ENCODE measurements around the gene USP11.

USP11 gene

DNA sequence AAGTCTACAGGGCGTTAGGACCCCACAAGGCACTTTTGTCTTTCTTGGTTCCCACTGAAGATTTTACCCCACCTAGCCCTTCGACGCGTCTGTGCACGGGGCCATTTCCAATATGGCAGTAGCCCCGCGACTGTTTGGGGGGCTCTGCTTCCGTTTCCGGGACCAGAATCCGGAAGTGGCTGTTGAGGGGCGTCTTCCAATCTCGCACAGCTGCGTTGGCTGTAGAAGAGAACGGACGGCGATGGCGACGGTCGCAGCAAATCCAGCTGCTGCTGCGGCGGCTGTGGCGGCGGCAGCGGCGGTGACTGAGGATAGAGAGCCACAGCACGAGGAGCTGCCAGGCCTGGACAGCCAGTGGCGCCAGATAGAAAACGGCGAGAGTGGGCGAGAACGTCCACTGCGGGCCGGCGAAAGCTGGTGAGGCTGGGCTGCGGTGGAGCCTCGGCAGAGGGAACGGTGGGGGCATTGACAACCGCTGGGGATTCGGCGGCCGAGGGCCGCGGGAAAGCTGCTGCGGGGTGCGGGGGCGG is at the start of gene USP11:
USP11 (plus strand) TSS at position 207 of the 530 bp plus-strand sequence; CDS start at position 242, 35 bp downstream.
- in situ Hi-C loops (cut with MboI; ENCODE audit: low sequenced_read_pairs): no loop called here

DNA sequence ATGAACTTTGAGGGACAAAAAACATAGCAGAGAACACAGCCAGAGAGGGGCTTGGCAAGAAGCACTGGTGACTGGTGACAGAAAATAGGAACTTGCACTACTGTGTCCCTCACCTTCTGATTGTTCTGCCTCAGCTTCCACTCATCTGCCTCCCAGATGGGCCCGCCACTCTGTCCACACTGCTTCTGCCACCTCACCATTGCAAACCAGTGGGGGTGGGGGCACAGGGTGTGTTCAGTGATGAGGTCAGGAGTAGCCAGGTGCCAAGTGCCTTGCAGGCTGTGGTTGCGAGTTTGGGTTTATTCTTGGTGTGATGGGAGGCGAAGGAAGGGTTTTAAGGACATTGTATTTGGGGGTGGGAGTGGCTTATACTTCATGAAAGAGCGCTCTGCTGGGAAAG is 48.3 kb upstream of the USP11 start:
- in situ Hi-C loops (cut with MboI; ENCODE audit: low sequenced_read_pairs): no loop called here

DNA sequence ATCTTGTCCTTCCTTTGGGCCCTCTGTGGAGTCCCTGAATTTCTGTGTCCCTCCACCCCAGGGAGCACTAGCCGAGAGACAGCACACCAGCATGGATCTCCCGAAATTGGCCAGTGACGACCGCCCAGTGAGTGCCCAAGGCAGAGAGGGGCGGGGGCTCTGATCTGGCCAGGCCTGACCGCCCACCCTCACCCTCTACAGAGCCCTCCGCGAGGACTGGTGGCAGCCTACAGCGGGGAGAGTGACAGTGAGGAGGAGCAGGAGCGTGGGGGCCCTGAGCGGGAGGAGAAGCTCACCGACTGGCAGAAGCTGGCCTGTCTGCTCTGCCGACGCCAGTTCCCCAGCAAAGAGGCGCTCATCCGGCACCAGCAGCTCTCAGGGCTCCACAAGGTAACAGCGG is 47.6 kb upstream of the USP11 start:
- in situ Hi-C loops (cut with MboI; ENCODE audit: low sequenced_read_pairs): no loop called here

DNA sequence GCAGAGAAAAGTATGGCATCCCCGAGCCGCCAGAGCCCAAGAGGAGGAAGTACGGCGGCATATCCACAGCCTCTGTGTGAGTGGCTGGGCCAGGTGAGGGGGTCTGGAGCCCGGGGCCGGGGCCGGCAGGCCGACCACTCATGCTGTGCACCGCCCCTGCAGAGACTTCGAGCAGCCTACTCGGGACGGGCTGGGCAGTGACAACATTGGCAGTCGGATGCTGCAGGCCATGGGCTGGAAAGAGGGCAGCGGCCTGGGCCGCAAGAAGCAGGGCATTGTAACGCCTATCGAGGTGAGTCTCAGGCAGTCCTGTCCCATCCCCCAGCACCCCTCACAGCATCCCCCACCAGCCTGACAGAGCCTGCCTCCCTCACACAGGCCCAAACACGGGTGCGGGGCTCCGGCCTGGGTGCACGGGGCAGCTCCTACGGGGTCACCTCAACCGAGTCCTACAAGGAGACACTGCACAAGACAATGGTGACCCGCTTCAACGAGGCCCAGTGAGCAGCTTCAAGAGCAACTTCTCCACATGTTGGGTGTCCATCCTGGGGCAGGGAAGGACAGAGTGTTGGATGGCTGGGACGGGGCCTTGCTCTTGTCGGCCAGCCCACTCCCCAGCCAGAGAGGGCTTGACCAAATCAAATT is 46.6 kb upstream of the USP11 start:
- in situ Hi-C loops (cut with MboI; ENCODE audit: low sequenced_read_pairs): no loop called here

DNA sequence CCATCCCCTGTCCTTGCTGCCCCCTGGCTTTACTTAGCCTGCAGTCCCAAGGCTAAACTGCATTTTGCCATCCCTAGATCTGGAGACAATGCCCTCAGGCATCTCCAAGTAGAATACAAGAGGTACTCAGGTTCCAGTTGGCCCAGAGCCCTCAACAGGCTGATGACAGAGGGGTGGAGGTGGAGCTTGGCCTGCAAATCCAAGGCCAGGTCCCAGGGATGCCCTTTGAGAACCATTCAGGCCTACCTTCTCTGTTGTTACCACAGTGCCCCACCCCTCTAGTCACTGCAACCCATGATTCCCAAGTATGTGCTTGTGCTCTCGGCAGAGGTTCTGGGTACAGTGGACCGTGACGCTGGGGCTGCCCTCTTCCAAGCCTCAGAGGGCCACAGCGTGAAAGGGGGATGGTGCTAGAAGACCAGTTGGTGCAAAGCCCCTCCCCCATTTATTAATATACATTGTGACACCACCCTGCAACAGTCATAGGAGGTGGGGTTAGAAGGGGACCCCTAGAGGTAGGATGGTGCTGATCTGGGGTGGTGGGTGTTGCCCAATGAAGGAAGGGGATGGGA is 45.6 kb upstream of the USP11 start:
- in situ Hi-C loops (cut with MboI; ENCODE audit: low sequenced_read_pairs): no loop called here

DNA sequence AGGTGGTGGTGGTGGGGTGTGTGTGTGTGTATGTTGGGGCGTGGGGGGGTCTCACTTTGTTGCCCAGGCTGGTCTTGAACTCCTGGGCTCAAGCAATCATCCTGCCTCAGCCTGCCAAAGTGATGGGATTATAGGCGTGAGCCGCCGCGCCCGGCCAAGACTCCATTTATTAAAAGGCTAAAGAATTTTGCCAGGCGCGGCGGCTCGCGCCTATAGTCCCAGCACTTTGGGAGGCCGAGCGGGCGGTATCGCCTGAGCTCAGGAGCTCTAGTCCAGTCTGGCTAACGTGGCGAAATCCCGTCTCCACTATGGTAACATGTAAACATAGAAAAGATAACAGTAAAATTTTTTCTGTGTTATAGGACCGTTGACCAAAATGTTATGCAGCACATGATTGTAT is 42.9 kb upstream of the USP11 start:
- in situ Hi-C loops (cut with MboI; ENCODE audit: low sequenced_read_pairs): no loop called here

DNA sequence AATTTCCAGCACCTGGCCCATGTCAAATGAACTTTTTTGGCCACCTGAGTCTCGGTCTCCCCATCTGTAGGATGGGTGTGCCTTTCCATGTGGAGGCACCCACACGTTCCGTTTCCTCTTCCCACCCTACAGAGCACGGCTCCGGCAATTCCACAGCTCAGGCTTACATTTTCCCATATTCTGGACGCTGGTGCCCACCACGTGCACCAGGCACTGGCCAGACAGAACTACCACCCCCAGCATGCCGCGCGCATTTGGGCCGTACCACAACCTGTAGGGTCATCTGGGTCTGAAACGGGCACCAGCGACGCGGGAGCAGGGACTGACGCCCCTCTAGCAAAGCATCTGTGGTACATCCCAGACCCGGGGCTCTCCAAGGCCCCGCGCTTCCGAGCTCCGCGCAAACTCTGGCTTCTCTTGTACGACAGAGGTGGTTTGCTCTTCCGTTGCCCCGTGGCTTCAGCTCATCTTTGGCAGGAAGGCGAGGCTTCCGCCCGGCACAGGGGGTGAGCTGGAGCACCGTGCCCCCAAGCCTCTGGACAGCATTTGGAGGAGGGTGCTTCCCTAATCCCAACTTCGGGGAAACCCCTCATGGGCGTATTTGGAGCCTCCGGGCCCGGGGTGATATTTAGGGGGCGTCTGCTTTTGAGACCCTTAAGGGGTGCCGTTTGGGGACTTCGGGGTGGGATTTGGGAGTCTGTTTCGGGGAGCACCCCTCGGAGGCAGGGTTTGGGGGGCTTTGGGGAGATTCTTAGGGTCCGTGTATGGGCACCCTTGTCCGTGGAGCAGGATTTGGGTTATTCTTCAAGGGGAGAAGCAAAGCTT is 42.2 kb upstream of the USP11 start:
- in situ Hi-C loops (cut with MboI; ENCODE audit: low sequenced_read_pairs): no loop called here

DNA sequence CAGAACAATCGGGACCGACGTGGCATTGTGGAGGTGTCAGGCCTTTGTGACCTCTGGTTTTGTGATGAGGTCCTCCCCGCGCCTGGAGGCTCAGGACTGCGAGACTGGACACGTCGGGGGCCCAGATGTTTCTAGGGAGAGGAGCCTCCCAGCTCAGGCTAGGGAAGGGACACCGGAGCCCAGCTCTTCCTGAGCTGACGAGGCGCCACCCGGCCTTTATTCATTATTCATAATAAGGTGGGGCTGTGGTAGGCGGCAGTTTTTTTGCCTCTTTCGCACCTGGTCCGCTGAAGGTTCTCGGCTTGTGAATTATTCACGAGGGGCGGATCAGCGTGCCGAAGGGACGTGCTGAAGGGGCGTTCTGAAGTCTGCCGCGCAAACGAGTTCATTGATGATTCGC is 41.5 kb upstream of the USP11 start:
- in situ Hi-C loops (cut with MboI; ENCODE audit: low sequenced_read_pairs): no loop called here

DNA sequence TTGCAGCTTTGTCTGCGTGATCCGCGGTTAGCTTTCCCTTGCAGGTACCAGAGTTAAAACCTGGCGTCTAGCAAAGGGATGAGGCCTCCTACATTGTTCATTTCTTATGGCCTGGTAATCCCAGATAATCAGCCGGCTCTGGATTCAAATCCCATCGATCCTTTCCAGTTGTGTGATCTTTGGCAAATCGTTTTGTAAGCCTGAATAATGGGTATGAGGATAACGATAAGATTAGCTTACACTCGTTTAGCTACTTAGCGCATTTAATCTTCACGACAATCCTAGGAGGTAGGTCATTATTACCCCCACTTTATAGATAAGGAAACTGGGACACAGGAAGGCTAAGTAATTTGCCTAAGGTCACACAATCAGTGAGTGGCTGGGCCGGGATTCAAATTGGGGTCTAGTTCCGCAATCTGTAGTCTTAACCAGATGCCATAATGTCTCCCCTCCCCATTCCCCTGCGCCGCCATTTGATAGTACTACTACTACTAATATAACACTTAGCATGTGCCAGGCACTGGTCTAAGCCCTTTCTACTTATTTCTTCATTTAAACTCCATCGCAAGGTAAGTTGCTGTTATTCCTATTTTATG is 40.9 kb upstream of the USP11 start:
- in situ Hi-C loops (cut with MboI; ENCODE audit: low sequenced_read_pairs): no loop called here

DNA sequence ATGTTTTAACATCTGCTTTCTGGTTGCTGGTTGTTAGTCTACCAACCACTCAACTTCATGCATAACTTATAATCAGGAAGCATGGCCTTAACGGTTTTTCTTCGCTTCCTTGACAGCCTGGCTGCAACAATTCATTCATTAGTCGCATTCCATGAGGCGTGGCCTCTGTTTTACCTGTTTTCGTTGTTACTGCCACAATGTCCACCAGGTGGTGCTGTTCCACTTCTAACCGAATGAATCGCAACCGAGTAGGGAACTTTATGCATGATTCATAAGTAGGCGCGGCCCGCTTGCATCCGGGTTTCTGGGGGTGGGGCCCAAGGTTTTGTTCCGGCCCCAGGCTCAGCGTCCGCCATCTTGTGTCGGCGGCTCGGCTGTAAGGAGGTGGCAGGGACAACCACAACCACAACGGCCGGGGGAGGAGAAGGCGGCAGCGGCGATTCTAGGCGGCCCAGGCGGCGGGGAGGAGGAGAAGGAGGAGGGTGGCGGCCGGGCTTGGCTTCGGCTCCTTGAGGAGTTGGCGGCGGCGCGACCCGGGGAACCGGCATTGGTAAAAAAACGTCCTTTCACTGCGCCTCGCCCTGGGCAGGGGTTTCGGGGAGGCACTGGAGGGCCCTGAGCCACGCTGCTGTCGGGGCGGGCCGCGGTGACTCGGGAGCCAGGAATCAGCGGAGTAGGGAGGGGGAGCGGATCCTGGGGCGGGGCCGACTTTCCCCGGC is 39.2 kb upstream of the USP11 start, which contains the start of gene UBA1:
UBA1 (plus strand) TSS at position 355 of the 719 bp plus-strand sequence. CDS start 4,974 bp downstream, outside the sequence.
- in situ Hi-C loops (cut with MboI; ENCODE audit: low sequenced_read_pairs): no loop called here

DNA sequence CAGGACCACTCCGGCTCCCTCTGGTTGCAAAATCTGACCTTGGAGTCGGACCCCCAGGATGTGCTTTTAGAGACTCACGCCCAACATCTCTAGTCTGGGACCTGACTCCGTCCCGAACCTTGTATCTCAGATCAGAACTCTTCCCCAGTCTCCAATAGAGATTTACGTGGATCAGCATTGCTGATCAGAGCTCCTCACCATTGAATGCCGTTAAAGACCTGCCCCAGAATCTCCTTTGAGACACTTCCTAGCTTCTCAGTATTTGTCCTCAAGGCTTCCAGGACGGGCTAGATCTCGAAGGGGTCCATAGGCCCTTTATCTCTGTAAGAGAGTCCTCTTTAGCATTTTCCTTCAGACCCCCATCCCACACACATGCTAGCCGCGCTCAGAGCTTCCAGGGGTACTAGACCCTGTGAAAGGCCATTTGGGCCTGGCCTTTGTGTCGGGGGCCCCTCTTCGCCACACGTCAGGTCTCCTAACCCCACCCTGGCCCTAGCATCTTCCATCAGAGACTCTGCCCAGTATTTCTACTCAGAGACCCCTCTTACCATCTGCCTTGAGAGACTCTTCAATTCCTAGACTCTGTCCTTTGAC is 38.5 kb upstream of the USP11 start:
- in situ Hi-C loops (cut with MboI; ENCODE audit: low sequenced_read_pairs): no loop called here

DNA sequence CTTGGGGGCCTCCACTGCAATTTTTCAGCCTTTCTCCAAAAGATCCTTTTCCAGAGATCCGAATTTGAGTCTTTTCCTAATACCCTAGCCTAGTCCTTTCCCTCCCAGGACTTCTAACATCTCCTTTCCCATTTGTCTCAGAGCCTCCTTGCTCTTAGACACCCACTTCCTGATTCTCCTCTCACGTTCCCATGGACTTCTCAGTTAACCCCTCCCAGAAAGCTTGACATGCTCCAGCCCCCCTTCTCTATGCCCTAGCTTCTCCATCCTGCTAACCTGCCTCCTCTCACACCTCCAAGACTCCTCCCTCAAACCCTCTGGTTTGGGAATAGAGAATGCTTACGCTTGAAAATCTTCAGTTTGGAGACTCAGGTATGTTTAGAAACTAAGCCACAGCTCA is 36.7 kb upstream of the USP11 start:
- in situ Hi-C loops (cut with MboI; ENCODE audit: low sequenced_read_pairs): no loop called here

DNA sequence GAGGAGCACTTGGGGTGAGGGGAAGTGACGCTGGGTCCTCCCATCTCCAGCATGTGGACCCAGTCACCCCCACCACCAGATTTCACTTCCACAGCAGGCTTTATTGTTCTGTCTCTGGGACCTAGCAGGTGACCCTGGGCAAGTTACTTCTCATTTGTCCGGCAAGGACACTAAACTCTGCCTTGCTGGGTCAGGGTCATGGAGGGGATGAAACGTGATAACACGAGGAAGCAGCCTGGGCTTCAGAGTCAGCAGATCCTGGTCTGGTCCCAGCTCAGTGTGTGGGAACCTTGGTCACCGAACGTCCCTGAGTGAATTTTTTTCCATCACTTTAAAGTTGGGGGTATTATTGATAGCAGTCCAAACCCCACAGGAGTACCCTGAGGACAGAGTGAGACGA is 35.3 kb upstream of the USP11 start:
- in situ Hi-C loops (cut with MboI; ENCODE audit: low sequenced_read_pairs): no loop called here

DNA sequence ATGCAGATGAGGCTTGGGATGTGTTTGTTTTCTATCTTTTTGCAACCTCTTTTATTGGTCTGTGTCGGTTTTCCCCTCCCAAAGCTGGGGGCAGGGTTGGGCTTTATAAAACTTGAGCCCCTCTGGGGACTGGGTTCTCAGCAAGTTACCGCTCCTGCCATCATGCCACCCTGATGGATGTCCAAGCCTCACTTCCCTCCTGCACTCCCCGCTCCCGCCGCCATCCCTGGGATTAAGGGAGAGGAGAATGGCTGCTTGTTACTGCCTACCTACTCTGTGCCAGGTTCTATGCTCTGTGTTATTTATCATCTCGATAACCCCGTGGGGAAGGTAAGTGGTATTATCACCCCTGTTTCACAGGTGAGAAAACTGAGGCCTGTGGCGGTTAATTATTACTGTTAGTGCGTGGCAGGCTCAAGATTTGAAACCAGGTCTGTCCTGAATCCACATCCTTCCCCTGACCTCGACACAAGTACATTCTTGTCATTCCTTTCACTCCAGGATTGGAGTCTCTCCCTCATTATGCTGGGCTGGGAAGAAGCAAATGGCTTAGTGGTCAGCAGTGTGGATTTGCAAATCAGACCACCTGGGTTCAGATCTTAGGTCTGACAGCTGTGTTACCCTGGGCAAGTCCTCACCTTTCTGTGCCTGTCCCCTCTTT is 34.7 kb upstream of the USP11 start:
- in situ Hi-C loops (cut with MboI; ENCODE audit: low sequenced_read_pairs): no loop called here

DNA sequence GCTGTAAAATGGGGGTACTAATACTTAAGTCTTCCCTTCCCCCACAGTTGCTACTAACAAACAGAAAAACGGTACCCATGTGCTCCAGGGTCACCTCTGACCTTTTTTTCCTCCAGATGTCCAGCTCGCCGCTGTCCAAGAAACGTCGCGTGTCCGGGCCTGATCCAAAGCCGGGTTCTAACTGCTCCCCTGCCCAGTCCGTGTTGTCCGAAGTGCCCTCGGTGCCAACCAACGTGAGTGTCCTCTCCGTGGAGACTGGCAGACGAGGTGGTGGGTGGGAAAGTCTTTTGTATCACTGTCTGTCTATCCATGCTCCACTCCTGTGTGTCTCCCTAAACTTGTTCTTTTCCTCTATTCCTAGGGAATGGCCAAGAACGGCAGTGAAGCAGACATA is 34.1 kb upstream of the USP11 start:
- in situ Hi-C loops (cut with MboI; ENCODE audit: low sequenced_read_pairs): no loop called here

DNA sequence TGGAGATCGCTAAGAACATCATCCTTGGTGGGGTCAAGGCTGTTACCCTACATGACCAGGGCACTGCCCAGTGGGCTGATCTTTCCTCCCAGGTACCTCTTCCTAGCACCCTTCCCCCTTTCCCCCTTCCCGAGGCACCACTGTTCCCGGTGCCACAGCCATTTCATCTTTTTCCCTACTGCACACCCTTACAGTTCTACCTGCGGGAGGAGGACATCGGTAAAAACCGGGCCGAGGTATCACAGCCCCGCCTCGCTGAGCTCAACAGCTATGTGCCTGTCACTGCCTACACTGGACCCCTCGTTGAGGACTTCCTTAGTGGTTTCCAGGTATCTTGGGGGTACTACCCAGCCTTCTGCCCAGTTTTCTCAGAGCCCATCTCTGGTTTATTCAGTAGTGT is 33.5 kb upstream of the USP11 start:
- in situ Hi-C loops (cut with MboI; ENCODE audit: low sequenced_read_pairs): no loop called here

DNA sequence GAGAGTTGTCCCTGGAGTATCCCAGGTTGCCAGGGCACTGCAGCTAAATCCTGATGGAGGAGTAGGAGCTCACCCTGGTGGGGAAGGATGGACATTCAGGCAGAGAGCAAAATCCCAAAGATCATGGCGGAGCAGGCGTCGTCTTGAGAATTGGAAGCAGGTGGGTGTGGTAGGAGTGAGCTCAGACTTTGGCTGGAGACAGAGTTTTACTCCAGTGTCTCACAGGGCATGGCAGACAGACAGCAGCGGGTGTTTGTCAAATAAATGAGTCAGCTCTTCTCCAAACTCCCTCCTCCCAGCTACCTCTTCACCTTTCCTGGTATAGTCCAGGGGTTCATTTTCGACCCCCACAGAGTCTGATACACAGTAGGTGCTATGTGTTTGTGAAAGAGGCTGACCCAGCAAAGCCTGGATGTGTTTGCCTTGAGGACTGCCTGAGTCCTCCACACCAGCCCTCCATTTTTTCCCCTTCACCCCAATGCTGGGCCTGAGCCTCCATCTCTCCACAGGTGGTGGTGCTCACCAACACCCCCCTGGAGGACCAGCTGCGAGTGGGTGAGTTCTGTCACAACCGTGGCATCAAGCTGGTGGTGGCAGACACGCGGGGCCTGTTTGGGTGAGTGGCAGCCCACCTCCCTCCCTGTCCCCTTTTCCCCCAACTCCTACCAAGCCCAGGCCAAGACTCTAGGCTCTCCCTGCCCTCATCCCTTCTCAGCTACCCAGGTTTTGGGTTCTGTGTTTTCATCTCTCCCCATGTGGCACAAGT is 32.2 kb upstream of the USP11 start:
- in situ Hi-C loops (cut with MboI; ENCODE audit: low sequenced_read_pairs): loop anchor here (25.0 kb wide), 1 partner anchor 312 kb away; no protein-coding TSS in a partner anchor

DNA sequence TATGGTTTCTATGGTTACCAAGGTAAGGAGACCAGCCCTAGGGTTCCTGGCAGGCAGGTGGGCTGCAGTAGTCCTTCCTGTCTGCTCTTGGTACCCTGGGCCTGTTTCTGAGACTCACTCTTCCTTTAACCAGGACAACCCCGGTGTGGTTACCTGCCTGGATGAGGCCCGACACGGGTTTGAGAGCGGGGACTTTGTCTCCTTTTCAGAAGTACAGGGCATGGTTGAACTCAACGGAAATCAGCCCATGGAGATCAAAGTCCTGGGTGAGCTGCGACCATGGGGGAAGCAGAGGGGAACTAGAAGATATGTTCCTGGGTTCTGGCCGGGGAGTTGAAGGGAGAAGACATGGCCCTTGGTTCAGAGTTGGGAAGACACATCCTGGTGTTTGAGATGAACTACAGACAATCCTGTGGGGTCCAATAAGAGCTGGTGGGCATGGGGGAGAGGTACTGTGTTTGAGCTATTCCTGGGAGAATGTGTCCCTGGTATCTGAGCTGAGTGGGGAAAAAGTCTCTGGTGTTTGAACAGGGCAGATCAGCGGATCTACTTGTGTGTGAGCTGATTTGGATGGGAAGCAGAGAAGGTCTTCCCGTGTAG is 31.4 kb upstream of the USP11 start:
- in situ Hi-C loops (cut with MboI; ENCODE audit: low sequenced_read_pairs): loop anchor here (25.0 kb wide), 1 partner anchor 311 kb away; no protein-coding TSS in a partner anchor
